HG03064 (cell line): ENCODE results near the gene NCAPG.
A peak's percentile ranks its signal among the peaks of the same experiment; 100 is the strongest.
"Not testable (repeated sequence)": the region's sequence is repeated elsewhere in the genome, so short reads cannot be mapped to it uniquely, and the experiment has no call there.

Experiments
- ATAC-seq: cut with Tn5 transposase; IDR thresholded peaks from one replicate; pipeline ENCODE4 v1.9.1; 2021; ENCODE audit warnings: low read depth; ENCODE audit not compliant: unreplicated experiment

The NCAPG gene

GRCh38 chr4:17794730-17795129 is 16.0 kb upstream of the NCAPG start:
- ATAC-seq, result no peak

- ATAC-seq, result no peak
Observed at GRCh38 chr4:17797808-17798207, 13.0 kb upstream of the NCAPG start.

DNA sequence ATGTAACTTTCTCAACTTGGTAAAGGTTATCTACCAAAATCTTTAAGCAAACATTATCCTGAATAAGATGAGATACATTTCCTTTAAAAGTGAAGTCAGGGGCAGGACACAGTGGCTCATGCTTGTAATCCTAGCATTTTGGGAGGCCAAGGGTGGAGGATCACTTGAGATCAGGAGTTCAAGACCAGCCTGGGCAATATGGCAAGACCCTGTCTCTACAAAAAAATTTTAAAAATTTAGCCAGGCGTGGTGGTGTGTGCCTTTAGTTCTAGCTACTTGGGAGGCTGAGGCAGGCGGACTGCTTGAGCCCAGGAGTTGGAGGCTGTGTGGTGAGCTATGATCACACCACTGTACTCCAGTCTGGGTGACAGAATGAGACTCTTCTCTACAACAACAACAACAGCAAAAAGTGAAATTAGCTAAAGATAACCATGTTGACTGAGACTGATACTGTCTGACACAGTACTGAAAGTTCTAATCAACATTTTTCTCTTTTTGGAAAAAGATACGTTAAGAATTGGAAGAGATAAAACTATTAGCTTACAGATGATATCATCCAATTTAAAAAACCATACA is 5.1 kb upstream of the NCAPG start:
- no peak for ATAC-seq

DNA sequence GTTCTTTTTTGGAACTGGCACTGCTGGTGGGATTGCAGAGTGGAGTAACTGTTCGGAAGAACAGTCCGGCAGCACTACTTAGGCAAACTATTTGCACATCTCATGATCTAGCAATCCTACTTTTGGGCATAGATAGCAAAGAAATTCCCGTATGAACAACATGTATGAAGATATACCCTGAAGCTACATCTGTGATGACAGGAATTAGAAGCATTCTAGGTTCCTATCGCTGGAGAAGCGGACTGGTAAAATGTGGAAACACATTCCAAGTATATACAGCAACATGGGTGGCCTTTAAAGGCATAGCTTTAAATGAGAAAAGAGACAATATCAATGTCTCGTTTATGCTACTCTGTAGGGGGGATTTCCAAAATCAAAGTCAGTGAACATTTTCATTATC is 3.3 kb upstream of the NCAPG start:
- no peak for ATAC-seq

GRCh38 chr4:17809667-17810066 is 1.1 kb upstream of the NCAPG start:
- no peak for ATAC-seq

DNA sequence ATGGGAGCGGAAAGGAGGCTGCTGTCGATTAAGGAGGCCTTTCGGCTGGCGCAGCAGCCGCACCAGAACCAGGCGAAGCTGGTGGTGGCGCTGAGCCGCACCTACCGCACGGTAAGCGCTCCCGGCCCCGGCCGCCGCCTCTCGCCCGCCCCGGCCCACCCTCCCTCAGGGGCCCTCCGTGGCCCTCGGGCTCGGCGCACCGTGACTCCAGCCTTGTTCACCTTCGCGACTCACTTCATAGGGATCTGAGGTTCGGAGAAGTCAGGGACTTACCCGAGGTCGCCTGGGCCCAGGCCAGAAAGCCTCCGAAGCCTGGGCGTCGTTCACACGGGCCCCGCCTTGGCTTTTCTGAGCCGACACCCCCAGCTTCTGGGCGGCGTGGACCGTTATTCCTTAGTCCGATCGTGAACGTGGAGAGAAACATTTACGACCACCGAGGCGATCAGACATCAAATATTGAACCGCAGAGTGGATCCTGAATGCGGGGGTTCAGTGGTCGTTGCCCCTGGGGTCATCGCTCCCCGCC is 362 bp downstream of the NCAPG start:
- ATAC-seq, result peak; percentile 35

- no peak for ATAC-seq
Observed at GRCh38 chr4:17812125-17812524, 1.3 kb downstream of the NCAPG start.

- no peak for ATAC-seq
Observed at GRCh38 chr4:17812801-17813200, 2.0 kb downstream of the NCAPG start.

GRCh38 chr4:17814140-17814539 is 3.4 kb downstream of the NCAPG start:
- no peak for ATAC-seq

GRCh38 chr4:17816142-17816541 is 5.4 kb downstream of the NCAPG start:
- no peak for ATAC-seq

DNA sequence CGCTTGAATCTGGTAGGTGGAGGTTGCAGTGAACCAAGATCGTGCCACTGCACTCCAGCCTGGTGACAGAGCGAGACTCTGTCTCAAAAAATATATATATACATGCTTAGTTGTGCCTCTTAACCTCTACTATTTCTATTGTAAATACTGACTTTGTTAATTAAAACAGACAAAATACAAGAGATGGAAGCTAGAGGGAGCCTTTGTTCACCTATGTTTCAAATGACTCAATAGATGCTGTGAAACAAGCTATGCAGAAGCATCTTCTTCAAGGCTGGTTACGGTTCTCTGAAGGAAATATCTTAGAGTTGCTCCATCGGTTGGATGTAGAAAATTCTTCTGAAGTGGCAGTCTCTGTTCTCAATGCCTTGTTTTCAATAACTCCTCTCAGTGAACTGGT is 6.2 kb downstream of the NCAPG start:
- peak; percentile 70 for ATAC-seq

- ATAC-seq, result no peak
Observed at GRCh38 chr4:17823871-17824669, 13.3 kb downstream of the NCAPG start.

DNA sequence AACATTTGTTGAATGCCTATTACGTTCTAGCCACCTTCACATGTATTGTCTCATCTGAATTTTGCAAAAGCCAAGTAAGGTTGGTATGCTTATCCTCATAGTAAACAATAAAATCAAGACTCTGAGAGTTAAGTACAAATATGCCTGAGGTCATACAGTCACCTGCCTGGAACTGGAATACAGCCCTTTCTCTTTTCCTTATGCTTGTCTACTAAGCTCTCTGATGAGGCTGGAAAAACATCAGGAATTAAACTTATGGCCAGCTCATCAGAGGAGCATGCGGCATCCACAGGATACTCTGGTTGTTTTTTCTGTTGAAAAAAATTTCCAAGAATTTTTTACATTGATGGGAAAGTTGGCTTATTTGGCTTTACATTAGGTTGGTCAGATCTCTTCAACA is 35.5 kb downstream of the NCAPG start:
- no peak for ATAC-seq

GRCh38 chr4:17850295-17850694 is 39.5 kb downstream of the NCAPG start:
- ATAC-seq, result not testable (repeated sequence)

DNA sequence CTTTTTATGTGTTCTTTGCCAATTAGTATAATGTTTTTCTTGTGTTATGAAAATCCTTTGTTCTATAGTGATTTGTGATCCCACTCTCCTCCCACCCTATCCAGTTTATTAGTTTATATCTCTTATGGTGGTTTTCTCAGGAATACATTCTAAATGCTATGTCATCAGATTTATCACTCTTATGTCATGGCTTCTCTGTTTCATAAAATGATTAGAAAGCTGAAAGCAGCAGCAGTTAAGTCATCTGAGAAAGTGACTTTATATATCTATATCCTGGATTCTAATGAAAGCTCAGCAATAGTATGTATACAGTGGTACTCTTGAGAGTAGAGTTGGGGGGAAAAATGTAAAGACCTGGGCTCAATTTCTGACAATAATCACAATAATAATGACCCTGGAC is 41.2 kb downstream of the NCAPG start:
- no peak for ATAC-seq

DNA sequence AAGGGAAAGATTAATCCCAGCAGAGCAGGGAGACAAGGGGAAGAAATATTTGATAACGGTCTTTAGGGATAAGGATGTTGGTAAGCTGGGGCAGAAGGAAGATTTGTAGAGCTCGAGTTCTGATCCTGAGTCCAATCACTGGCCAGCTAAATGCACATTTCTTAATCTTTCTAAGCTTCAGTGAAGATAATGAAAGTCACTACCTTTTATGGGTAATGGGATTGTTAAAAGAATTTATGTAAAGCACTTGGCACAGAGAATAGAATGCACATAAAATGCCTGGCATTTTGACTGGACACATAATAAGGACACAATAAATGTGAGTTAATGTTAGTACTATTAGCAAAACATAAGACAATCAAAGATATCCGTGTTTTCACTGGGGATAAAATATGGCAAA is 43.3 kb downstream of the NCAPG start:
- ATAC-seq, result no peak

- no peak for ATAC-seq
Observed at GRCh38 chr4:17859793-17860406, 49.1 kb downstream of the NCAPG start.

DNA sequence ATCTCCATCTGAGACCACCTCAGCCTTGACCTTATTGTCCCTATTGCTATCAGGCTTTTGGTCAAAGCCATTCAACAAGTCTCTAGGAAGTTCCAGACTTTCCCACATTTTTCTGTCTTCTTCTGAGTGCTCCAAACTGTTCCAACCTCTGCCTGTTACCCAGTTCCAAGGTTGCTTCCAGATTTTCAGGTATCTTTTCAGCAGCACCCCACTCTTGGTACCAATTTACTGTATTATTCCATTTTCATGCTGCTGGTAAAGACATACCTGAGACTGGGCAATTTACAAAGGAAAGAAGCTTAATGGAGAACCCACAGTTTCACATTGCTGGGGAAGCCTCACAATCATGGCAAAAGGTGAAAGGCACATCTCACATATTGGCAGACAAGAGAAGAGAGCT is 51.1 kb downstream of the NCAPG start:
- ATAC-seq, result not testable (repeated sequence)

- ATAC-seq, result no peak
Observed at GRCh38 chr4:17865866-17866363, 55.1 kb downstream of the NCAPG start.

- ATAC-seq, result no peak
Observed at GRCh38 chr4:17866810-17867209, 56.0 kb downstream of the NCAPG start.

GRCh38 chr4:17867276-17867675 is 56.5 kb downstream of the NCAPG start:
- no peak for ATAC-seq

- no peak for ATAC-seq
Observed at GRCh38 chr4:17869327-17869726, 58.5 kb downstream of the NCAPG start.
